Activated CD4-positive, alpha-beta T cell treated with anti-CD3 and anti-CD28 coated beads for 24 hours (primary cell): Measurements from ENCODE around the gene CFAP97D1.
A peak's percentile ranks its signal among the peaks of the same experiment; 100 is the strongest.
"Not testable (repeated sequence)": the region's sequence is repeated elsewhere in the genome, so short reads cannot be mapped to it uniquely, and the experiment has no call there.

ENCODE experiments used
- DNase-seq, 2 donors: peaks; one replicate each; pipeline ENCODE4 v3.0.0-alpha.2; 2020; ENCODE audit warnings: low read depth in 2 of 2

CFAP97D1 gene

DNA sequence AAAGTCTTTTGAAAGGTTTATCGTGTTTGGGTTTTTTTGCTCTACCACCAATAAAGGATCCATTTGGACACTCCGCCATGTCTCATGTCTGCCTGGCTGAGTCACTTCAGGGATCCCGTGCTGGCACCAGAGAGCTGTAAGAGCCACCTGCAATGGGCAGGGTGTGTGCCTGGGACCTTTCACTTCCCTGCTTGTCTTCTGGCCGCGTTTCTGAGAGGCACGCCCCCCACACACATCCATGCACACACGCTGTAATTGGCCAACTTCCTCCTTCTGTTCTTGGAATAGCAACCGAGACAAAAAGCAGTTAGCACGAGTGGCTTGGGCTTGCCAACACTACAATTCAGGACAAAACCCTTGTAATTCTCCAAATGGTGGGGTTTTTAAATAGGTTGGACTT lies 11.9 kb upstream of the CFAP97D1 start:
- DNase-seq = no peak

DNA sequence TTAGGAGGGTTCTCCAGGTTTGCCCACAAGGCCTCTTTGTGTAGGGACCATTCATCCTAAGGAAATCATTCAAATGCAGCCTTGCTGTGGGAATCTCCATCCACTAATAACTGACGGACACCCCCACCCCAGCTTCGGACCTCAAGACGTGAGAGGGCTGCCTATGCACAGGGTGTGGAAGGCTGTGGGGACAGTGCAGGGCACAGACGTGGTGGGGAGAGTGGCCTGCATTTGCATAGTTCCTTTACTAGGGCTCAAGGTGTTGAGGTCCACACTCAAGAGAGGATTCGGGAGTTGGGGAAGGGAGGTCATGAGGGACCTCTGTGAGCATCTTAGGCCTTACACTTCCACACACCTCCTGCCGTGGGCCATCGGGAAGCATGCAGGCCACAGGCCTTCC lies 11.3 kb upstream of the CFAP97D1 start:
- DNase-seq = no peak

DNA sequence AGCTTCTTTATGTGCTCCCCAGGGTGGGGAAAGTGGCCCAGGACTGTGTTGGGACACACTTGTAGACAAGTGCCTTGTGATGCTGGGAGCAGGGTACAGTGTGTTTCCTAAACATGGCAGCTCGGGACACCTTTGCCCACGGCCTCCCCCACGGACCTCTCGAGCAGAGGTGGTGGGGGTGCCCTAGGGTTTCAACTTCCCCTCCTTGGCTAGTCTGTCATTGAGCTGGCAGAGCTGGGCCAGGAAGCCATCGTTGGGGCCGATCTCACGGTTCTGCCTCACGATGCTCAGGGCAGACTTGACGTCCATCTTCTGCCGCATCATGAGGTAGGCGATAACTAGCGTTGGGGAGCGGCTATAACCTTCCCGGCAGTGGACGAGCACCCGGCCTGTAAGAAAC lies 10.8 kb upstream of the CFAP97D1 start:
- DNase-seq = no peak

DNA sequence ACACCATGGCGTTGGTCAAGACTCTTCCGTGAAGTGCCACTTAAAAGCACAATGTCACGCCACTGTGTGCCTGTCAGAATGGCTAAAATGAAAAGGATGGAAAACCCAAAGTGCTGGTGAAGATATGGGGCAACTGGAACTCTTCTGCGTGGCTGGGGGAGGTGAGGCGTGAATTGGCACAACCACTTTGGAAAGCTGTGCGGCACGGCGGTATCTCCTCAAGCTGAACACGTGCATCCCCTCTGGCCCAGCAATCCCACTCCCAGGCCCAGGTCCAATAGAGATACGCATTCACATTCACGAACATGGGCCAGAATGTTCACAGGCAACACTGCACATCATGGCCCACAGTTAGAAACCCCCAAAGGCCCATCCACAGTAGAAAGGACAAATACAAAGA lies 10.4 kb upstream of the CFAP97D1 start:
- DNase-seq = no peak

DNA sequence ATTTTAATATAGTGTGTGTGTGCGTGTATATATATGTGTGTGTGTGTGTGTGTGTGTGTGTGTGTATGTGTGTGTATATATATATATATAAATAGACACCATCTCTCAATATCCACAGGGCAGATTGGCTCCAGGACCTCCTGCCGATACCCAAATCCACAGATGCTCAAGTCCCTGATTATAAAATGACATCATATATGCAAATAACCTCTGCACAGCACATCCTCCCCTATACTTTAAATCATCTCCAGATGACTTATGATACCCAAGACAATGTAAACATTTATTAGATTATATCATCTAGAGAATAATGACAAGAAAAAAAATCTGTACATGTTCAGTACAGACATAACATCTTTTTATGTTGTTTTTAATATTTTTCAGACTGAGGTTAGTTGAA lies 9.3 kb upstream of the CFAP97D1 start:
- no peak for DNase-seq

DNA sequence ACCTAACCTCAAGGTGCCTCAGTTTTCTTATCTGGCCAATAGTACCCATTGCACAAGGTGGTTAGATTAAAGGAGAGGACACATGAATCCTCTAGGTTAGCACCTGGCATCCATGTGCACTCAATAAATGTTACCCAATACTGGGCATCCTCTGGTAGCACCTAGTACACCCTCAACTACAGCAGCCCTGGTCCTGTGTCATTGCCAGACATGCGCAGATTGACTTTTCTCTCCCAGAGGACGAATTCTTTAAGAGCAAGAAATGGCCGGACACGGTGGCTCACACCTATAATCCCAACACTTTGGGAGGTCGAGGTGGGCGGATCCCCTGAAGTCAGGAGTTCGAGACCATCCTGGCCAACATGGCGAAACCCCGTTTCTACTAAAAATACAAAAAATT lies 8.8 kb upstream of the CFAP97D1 start:
- DNase-seq = no peak

DNA sequence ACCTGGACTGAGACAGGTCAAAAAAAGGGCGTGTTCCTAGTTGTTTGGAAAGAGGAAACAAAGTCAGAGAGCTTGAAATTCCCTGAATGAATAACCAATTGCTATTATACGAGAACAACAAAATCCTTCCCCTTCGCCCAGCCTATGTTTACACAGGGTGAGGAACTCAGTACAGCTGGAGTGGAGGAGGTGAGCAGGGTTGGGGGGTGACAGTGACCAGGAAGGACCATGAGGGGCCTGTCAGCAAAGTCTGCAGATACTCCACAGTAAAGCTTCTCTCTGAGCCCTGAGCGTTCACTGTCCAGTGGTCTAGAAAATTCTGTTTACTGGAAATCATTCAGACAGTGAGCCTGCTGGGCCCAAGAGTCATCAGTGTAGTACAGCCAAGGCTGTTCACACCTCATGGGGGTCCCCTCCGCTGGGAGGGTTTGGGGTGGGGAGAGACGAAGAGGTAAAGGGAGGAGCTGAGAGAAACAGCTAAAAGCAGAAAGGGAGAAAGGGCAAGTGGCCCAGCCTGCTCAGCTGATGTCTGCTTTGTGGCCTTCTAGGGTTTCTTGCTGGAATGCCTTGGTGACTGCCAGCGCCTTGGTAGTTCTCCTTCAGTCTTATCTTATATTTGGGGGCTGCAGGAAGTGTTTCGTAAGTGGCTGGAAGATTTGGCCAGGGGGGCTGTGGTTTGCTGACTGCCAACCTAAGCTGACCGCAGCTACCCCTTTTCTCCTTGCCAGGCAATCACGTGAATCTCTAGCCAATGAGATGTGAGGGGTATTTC lies 7.2 kb upstream of the CFAP97D1 start:
- DNase-seq = no peak

DNA sequence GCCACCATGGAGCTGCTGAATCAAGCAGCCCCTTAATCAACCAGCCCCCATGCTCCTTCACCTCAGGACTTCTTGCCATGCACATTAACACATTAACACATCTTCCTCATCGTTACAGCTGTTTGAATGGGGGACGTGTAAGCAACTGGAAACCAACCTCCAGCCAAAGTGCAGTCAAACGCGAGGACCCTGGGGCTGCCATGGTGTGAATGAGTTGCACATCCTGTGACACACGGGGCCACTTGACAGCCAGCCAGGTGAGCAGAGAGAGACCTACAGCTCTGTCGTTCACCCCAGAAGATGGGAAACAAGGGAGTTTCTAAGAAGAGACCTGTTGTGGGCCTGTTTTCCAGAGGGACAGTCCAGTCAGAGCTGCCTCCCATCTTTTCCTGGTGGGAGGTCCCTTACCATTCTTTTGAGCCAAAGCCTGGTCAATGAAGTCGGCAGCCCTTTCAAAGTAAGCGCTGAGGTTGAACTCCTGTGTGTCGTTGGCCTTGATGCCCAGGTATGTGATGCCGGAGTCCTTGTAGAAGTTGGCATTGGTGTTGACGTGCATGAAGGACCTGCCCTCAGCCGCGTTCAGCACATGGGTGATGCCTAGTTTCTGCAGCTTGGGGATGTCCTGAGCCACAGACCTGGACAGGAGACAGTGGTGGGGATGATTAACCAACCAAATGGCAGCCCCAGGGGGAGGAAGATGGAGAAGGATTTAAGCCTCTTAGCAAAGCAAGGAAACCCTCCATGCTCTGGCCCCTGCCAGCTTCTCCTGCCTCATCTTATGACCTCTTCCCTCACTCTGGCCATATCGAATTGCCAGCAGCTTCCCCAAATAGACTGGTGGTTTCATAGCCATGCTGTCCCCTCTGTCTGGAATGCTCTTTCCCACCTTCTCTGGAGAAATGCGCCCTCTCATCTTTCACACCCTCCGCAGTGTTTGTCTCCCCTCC lies 5.7 kb upstream of the CFAP97D1 start:
- no peak for DNase-seq

DNA sequence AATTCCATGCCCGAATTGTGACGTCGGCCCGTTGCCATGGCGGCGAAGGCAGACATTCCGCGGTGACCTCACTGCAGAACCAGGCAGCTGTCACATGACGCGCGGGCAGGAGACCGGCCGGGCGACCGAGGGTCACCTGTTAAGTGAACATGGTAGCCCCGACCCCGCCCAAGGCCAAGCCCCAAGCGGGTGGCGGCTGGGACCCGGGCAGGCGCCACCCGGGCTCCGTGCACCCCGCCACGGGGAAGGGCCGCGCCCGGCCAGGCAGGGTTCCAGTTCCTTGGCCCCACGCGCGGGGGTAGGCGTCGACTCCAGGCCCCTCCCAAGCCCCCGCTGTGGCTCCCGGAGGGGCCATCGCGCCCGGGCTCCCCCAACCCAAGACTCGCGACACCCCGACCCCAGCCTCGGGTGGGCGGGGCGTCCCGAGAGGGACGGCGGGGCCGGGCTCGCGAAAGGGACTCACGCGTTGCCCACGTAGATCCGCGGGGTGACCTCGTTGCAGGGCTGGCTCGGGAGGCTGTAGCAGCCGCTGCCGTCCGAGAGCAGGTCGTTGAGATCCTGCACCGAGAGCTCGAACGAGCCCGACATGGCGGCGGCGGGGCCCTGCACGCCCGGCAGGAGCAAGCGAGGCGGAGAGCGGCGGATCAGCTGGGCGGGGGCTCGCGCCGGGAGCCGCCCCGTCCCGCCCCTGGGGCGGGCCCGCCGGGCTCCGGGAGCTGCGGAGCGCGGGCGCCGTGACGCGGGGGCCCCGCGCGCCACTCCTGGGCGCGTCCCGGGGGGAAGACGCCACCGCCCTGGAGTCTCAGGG lies 1.7 kb upstream of the CFAP97D1 start, which contains the start of gene DUSP3:
DUSP3 (minus strand) TSS at position 641 of the 808 bp plus-strand sequence; CDS start at position 588, 53 bp downstream.
- peak; percentile 47 to 56 for DNase-seq

DNA sequence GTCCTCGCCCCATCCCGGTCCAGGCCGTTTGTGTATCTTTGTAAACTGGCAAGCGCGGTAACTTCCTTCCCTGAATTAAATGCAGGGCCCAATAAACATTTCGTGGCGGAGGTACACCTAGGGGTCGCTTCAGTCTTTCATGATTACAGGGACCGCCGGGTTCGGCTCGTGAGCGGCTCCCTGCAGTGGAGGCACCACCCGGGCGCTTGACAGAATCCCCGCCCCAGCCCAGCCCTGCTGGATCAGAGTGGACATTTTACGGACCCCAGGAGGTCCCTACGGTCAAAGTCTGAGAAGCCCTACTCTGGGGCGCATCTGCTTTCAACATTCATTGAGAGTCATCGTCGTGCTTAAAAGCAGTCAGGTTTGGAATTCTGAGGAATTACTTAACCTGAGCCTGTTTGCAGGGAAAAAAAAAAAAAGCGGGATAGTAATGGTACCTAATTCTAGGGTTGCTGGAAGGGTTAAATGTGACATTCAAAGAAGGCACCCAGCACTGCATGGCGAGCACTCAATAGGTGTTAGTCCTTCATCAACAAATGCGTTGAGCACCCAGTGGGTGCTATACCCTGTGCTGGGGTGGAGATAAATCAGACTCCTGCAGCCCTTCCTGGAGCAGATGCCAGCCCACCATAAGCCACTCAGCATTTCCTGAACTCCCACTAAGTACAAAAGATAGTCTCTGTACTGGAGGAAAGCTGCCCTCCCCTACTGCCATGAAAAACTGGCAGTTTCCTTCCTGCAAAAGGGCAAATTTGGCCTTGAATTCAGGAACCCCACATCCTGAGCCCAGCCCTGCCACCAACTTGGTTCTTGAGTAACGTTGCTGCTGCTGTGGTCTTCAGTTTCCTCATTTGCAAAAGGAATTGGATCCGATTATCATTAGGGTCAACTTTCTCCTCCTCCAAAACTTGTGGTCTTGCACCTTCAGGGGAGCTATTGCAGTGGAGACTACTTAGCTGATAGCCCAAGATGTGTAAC lies 800 bp upstream of the CFAP97D1 start:
- no peak for DNase-seq

DNA sequence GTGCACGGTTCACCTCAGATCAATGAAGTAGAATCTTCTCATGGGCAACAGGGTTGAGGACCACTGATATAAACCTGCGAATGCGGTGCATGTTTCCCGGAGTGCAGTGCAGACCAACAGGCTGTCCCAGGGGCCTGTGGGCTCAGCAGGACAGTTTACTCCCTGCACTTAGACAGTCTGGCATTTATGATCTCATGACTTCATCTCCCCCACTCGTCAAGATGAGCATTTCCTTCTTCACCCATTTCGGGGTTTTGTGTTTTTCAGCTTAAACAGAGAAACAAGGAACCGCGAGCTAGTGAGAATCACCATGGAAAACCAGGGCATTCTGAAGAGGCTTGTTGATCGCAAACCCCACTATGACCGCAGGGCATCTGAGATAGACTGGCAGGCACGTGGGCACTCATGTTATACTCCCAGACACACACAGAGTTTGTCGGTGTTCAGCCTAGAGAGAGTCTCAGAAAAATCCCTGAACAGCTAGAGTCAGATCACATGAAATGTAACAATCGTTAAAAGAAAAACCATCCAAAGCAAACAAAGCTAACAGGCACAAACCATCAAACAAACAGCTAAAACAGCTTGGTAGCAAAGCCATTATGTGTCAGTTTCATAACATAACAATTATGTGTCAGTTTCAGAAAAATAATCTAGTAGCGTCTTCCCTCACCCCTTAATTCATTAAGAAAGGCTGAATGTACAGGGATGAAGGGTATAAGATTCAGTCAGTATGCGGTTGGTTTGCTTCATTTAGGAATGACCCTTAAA lies 2.9 kb downstream of the CFAP97D1 start:
- DNase-seq = no peak

DNA sequence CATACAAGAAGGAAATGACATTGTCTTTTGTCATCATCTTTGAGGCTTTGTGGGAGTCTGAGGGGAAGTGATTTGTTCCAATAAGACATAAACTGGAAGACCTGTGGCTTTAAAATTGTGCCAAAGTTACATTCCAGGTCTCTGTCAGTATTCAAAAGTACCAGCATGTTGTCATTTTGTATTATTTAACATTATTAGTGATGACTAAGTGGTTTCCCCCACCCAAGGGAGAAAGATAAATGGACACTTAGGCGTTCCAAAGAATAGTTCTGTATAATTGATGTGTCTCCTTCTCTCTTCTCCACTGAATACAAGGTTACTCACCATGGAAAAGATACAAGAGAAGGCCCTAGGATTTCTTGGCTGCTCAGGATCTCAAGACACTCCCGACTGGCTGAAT lies 3.8 kb downstream of the CFAP97D1 start:
- DNase-seq = no peak

DNA sequence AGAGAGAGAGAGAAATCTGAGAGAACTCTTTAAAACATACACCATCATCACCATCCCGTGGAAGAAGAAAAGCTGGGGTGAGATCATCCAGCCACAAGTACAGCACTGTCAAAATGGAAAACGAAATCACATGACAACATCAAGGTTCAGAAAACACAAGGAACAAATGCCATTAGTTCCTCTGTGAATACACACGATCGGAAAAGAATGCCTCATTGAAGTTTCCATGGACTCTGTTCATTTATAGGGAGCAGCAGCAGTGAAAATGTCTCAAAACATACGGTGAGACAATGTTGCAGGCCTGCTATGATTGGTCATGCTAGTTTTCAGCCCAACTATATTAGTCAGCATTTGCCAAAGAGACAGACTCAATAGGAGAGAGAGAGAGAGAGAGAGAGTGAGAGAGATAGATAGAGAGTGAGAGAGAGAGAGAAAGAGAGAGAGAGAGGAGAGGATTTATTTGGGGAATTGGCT lies 4.4 kb downstream of the CFAP97D1 start:
- DNase-seq = no peak

DNA sequence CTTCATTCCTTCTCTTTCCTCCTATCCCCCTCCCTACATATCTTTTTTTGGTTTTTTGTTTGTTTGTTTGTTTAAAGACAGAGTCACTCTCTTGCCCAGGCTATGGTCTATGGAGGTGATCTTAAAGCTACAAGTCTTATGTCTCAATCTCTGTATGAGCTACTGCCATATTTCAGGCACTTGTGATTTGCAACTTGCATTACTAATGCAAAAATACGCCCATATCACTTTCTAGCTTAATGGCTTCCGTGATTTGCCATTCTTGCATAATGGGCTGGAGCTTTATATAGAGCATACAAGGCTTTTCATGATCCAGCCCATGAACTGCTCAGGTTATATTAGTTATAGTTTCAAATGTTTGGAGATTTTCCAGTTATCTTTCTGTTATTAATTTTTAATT lies 7.5 kb downstream of the CFAP97D1 start:
- DNase-seq = no peak

DNA sequence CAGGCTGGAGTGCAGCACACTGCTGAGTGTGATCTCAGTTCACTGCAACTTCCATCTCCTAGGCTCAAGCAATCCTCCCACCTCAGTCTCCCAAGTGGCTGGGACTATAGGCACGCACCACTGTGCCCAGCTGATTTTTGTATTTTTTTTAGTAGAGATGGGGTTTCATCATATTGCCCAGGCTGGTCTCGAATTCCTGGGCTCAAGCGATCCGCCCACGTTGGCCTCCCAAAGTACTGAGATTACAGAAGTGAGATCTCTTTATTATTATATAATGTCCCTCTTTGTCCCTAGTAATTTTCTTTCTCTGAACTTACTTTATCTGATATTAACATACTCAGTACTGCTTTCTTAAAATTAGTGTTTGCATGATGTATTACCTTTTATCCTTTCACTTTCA lies 8.3 kb downstream of the CFAP97D1 start:
- DNase-seq = no peak

DNA sequence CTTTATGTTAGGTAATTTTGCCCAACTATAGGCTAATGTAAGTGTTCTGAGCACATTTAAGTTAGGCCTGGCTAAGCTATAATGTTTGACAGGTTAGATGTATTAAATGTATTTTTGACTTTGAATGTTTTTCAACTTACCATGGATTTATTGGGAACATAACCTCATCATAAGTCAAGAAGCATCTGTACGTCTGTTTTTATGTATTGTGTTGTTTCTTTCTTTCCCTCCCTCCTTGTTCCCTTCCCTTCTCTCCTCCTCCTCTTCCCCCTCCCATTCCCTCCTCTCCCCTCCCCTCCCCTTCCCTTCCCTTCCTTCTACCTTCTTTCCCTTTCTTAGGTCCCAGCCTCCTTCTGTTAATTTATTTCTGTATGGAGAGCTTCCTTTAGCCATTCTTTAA lies 9.2 kb downstream of the CFAP97D1 start:
- DNase-seq = no peak

DNA sequence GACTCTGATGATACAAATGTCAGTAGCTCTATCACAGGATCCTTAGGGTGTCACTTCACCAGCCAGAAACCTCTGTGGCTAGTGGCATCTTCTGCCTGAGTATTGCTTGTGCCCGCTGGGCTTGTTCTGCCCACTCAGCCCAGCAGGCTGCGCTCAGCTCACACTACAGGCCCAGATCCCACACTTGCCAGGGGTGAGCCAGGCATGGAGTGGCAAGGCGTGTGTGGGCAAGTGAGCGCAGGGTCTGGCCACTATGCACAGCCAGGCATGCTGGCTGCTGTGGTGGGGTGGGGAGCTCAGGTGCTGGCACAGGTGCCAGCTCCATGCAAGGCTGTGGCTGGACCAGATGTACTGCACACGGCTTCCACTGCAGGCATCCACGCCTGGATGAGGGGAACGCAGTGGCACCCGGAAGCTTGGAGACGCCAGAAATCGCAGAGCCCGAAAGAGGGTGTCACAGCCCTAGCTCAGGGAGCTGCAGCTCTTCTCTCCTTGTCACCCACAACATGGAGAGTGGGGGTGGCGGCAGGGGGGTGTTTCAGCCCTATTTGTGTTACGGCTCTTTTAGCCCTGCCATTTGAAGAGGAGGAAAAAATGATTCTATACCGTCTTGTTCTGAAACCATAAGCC lies 10.2 kb downstream of the CFAP97D1 start:
- no peak for DNase-seq

DNA sequence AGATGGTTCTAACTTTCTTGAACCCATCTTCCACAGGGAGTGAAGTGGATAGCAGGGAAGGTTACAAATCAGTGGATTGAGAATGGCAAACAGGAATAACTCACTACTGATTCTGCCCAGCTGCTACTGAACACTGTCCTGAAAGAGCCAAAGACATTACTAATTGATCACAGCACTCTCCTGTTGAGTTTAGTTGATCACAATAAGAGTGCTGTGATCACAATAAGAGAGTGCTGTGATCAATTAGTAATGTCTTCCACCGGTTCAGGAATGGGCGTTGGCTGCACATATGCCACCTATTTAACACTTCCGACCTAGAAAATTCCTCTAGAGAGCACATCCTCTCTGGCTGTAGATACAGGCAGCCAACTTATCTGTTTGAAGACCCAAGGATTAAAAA lies 11.4 kb downstream of the CFAP97D1 start:
- DNase-seq = no peak

DNA sequence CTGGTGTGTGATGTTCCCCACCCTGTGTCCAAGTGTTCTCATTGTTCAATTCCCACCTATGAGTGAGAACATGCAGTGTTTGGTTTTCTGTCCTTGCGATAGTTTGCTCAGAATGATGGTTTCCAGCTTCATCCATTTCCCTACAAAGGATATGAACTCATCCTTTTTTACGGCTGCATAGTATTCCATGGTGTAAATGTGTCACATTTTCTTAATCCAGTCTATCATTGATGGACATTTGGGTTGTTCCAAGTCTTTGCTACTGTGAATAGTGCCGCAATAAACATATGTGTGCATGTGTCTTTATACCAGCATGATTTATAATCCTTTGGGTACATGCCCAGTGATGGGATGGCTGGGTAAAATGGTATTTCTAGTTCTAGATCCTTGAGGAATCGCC lies 12.4 kb downstream of the CFAP97D1 start:
- DNase-seq = not testable (repeated sequence)
